Spleen (tissue), 7 donors: ENCODE results near the gene CRLF1.

Experiments
- POLR2A ChIP-seq, 3 donors: fragments of 450-650 bp; IDR thresholded peaks; one replicate each; pipeline ENCODE4 v1.5.1; 2017; ENCODE audit warnings: antibody characterized with exemption in 3 of 3, mild to moderate bottlenecking in 1 of 3
- POLR2AphosphoS5 ChIP-seq, 3 donors: sonication (generic); formaldehyde crosslinking; IDR thresholded peaks; one replicate each; pipeline ENCODE4 v1.5.1; 2017; ENCODE audit warnings: antibody characterized with exemption in 3 of 3
- TF ChIP-seq, protein P1 (sequence below), 11 experiments: fragments of 200-600 bp in 7 of 11; fragments of 450-650 bp in 4 of 11; sonication (generic) in 4 of 11; IDR thresholded peaks in 8 of 11; conservative IDR thresholded peaks in 3 of 11; 1 replicate in 7 of 11; 2 replicates in 4 of 11; pipeline versions ENCODE4 v1.4.0 to v1.8.0; 2016 to 2021; ENCODE audit warnings: antibody characterized with exemption in 11 of 11, inconsistent platforms in 4 of 11, mild to moderate bottlenecking in 1 of 11
- donor health status: DM: no; HTN: no; CAD: no; lungs with moderate emphysema.
- donor health status: DM: no; HTN: no; CAD: no.
- donor health status: DM: no; HTN: no; CAD: no.

DNA sequence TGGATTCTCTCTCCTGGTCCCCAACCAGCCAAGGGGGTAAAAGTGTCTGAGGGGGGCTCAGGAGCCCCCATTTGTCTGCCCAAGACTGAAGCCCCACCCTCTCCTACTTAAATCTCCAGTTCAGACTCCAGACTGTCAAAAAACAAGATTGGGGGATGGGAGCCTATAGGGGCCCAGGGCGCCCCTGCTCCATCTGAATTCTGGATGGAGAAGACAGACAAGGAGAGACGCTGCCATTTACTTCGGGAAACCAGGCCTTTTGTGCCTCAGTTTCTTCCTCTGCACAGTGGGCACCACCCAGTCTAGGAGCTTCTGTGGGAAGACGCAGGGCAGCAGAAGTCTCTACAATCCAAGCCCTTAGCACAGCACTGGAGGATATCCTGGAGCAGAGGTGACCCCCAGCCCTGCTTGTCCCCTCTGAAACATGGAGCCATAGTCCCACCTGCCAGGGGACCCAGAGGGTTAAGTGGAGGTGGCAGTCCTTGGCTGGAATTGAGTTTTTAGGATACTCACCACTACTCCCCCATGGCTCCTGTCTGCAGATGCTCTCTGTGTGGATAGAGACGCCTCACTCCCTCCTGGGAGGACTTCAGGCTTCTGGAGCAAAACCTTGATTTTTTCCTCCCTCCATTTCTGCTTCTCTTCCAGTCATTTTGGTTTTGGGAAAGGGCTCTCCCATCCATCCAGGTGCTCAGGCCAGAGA is 1.7 kb upstream of the CRLF1 start:
- TF ChIP-seq, protein P1, sequence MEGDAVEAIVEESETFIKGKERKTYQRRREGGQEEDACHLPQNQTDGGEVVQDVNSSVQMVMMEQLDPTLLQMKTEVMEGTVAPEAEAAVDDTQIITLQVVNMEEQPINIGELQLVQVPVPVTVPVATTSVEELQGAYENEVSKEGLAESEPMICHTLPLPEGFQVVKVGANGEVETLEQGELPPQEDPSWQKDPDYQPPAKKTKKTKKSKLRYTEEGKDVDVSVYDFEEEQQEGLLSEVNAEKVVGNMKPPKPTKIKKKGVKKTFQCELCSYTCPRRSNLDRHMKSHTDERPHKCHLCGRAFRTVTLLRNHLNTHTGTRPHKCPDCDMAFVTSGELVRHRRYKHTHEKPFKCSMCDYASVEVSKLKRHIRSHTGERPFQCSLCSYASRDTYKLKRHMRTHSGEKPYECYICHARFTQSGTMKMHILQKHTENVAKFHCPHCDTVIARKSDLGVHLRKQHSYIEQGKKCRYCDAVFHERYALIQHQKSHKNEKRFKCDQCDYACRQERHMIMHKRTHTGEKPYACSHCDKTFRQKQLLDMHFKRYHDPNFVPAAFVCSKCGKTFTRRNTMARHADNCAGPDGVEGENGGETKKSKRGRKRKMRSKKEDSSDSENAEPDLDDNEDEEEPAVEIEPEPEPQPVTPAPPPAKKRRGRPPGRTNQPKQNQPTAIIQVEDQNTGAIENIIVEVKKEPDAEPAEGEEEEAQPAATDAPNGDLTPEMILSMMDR (IDR thresholded peaks at IDR 0.05 in 8 of 11, conservative IDR thresholded peaks at IDR 0.05 in 3 of 11) = no peak
- TF ChIP-seq POLR2A (IDR thresholded peaks at IDR 0.05) = no peak
- no peak for TF ChIP-seq POLR2AphosphoS5 (IDR thresholded peaks at IDR 0.05)
